GM21447 (cell line): ENCODE measurements around the gene TSPO.
"Not testable (repeated sequence)": the region's sequence is repeated elsewhere in the genome, so short reads cannot be mapped to it uniquely, and the experiment has no call there.

Source experiments
- ATAC-seq: cut with Tn5 transposase; IDR thresholded peaks from one replicate; pipeline ENCODE4 v1.9.1; 2021; ENCODE audit not compliant: unreplicated experiment

The TSPO gene

GRCh38 chr22:43151251-43152002 is at the start of gene TSPO:
TSPO (plus strand) TSS chr22:43151559; CDS start chr22:43159239, 7,680 bp downstream.
- ATAC-seq = no peak

- not testable (repeated sequence) for ATAC-seq
These were observed 47.2 kb upstream of the TSPO start for GRCh38 chr22:43104056-43104625.

DNA sequence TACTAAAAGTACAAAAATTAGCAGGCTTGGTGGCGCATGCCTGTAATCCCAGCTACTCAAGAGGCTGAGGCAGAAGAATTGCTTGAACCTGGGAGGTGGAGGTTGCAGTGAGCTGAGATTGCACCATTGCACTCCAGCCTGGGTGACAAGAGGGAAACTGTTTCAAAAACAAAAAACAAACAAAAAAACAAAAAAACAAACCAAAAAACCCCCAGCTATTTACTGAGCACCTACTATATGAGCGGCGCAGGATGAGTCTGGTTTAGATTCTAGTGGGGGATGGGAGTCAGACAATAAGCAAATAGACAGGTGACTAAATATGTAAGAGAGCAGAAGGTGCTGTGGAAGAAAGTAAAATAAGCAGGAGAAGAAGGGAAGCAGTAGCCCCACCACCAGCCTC is 46.4 kb upstream of the TSPO start:
- not testable (repeated sequence) for ATAC-seq

DNA sequence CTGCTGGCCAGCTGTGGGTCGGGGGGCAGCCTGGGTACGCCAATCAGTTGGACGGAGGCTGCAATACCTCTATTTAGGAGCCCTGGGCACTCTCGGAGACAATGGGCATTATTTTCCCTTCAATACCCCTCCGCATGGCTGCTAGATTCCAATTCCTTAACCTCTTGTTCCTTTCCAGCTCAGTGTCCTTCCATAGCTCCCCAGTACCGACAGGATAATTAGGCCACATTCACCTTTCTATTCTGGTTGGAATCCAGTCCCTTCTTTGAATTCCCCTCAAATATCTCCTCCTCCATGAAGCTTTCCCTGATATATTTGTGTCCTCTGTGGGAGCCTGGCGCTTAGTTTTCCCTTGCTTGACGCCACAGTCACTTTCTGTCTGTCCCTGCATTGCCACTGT is 45.1 kb upstream of the TSPO start:
- ATAC-seq = no peak

GRCh38 chr22:43109511-43109910 is 41.8 kb upstream of the TSPO start:
- no peak for ATAC-seq

DNA sequence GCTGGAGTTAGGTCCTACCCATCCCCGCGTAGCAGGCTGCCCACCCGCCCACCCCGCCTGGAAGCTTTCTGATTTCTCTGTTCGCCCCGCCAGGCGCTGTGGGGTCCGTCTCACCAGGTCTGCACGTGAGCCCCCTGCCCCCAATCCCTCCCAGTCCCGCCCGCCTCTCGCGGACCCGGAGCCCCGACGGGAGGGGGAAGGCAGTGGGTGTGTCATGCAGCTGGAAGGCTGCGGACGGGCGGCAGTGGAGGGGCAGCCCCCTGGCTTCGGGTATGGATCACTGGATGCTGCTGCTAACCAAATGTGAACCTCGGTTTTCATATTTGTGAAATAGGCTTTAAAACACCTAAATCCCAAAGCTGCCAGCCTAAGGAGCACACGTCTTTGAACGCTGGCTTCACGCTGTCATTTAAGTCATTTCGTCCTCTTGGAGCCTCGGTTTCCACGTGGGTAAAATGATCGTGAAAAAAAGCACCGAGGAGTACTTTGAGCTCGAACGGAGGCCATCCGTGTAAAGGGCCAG is 41.4 kb upstream of the TSPO start:
- ATAC-seq = no peak

GRCh38 chr22:43110444-43110926 is 40.9 kb upstream of the TSPO start, which contains the start of gene BIK:
BIK (plus strand) TSS chr22:43110750; CDS start chr22:43124023, 13,273 bp downstream.
- ATAC-seq = no peak

GRCh38 chr22:43110927-43111623 is 40.3 kb upstream of the TSPO start:
- no peak for ATAC-seq

- ATAC-seq = no peak
These were observed 37.7 kb upstream of the TSPO start for GRCh38 chr22:43113526-43114251.

GRCh38 chr22:43114958-43115357 is 36.4 kb upstream of the TSPO start:
- ATAC-seq = no peak

DNA sequence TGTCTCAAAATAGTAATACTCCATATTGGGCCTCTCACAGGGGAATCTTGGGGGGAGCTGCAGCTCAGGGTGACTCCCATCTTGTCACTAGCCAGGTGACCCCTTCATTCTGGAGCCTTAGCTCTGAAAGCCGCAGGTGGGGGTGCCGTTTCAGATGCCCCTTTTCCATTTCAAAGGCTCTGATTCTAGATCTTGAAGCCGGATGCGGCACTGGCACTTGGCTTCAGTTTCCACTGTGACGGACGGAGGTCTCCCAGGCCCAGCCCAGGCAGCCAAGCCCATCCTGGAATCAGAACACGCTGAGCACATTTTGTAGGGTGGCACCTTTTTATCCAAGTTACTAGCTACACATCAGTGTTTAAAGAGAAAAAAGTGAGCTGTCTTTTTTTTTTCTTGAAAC is 34.4 kb upstream of the TSPO start:
- no peak for ATAC-seq

- no peak for ATAC-seq
These were observed 33.1 kb upstream of the TSPO start for GRCh38 chr22:43118024-43118849.

DNA sequence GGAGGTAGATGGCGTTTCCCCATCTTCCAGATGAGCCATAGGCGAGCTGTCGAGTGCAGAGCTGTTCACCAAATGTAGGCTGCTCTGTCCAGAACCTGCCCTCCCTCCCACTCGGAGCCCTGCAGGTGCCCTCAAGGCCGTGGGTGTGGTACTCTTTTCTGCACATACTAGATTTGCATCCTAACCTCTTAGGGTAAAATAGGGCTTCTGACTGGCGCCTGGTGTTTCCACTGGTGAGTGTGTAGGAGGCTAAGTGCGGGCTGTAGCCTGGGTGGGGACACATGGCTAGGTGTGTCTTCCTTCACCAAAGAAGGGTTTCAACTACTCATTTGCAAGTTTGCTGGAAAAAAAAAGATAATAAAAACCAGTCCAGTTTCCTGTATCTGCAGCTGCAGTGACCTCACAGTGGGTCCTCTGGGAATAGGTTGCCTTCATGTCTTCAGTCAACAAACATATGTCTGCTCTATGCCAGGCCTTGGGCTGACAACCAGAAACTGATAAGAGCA is 32.4 kb upstream of the TSPO start:
- ATAC-seq = no peak

- ATAC-seq = no peak
These were observed 24.7 kb upstream of the TSPO start for GRCh38 chr22:43126501-43127165.

GRCh38 chr22:43127166-43127908 is 24.0 kb upstream of the TSPO start:
- ATAC-seq = no peak

- ATAC-seq = no peak
These were observed 23.2 kb upstream of the TSPO start for GRCh38 chr22:43128116-43128515.

- no peak for ATAC-seq
These were observed 22.4 kb upstream of the TSPO start for GRCh38 chr22:43128928-43129424.
